ENCODE data around the gene POT1.

POT1 gene

DNA sequence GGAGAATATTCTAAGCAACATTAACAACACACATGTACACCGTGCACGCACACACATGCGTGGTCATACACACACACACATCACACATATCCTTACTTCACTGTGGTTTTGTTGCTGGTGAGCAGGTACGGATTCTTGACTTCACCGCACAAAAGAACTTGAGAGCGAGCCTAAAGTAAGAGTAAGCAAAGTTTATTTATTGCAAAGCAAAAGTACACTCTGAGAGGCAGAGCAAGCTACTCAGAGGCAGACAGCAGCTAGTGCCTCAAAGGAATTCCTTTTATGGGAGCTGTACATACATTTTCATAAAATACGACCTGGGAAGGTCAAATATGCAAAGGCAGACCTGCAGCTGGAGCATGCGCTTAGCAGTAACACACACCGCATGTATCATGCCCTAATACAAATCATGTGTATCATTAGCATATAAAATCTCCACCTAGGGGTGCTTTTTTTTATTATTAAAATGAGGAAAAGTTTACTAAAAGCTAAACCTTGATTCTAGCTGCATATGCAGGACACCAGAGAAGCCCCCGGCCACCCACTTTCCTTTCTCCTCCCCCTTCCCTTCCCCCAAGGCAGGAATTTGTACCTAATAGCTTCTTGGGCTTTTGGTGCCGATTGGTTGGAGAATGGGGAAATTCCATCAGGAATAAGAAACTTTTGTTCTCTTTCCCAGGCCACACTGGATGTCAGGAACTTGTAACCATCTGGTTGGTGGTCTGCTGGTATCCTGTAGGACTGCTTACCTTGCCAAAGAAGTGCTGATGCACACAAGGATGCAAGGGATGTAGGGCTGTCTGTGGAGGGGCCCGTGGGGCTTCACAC lies 147.5 kb downstream of the POT1 start:
- Histone ChIP-seq H3K27me3 (ENCODE audit: low read depth, low read length) (no peaks in the 10 kb centered on the region), H3K4me3 (ENCODE audit: low read length) (no peak overlapping the region), H3K27ac (ENCODE audit: low read length) (no peak overlapping the region), H3K36me3 (replicated peaks; ENCODE audit: low read depth, low read length) (no peaks in the 10 kb centered on the region), H3K9ac (ENCODE audit: low read length) (no peak overlapping the region), H2AFZ (ENCODE audit: low read depth, low read length) (no peak overlapping the region), H4K20me1 (ENCODE audit: insufficient read depth, low read length) (no peaks in the 10 kb centered on the region), H3K79me2 (ENCODE audit: low read length) (no peaks in the 10 kb centered on the region), H3K9me3 (ENCODE audit: insufficient read depth, low read length) (no peaks in the 10 kb centered on the region), H3K4me1 (ENCODE audit: low read length) (no peaks in the 10 kb centered on the region), H3K4me2 (ENCODE audit: low read length) (no peak overlapping the region)
- TF ChIP-seq EZH2phosphoT487 (IDR thresholded peaks at IDR 0.05; ENCODE audit: low read depth): no peak
- TF ChIP-seq, protein P1, sequence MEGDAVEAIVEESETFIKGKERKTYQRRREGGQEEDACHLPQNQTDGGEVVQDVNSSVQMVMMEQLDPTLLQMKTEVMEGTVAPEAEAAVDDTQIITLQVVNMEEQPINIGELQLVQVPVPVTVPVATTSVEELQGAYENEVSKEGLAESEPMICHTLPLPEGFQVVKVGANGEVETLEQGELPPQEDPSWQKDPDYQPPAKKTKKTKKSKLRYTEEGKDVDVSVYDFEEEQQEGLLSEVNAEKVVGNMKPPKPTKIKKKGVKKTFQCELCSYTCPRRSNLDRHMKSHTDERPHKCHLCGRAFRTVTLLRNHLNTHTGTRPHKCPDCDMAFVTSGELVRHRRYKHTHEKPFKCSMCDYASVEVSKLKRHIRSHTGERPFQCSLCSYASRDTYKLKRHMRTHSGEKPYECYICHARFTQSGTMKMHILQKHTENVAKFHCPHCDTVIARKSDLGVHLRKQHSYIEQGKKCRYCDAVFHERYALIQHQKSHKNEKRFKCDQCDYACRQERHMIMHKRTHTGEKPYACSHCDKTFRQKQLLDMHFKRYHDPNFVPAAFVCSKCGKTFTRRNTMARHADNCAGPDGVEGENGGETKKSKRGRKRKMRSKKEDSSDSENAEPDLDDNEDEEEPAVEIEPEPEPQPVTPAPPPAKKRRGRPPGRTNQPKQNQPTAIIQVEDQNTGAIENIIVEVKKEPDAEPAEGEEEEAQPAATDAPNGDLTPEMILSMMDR (IDR thresholded peaks at IDR 0.05; ENCODE audit: low read depth, low read length): no peak

DNA sequence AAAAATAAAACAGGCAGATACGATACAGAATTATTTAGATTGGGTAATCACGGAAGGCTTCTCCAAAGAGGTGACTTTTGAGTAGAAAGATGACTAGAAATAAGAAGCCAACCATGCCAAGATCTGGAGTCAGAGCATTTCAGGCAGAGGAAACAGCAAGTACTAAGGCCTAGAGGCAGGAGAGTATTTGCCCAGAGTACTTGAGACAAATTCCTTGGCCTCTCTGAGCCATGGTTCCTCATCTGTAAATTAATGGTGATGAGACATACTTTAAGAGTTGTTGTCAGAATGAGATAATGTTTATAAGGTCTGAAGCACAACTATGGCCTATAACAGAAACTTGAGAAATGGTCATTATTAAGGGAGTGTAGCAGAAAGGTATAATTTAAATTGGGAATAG lies 148.2 kb downstream of the POT1 start:
- Histone ChIP-seq H3K79me2 (ENCODE audit: low read length) (no peaks in the 10 kb centered on the region), H3K4me1 (ENCODE audit: low read length) (no peaks in the 10 kb centered on the region), H3K9me3 (ENCODE audit: insufficient read depth, low read length) (no peaks in the 10 kb centered on the region), H3K9ac (ENCODE audit: low read length) (no peak overlapping the region), H3K27ac (ENCODE audit: low read length) (no peak overlapping the region), H3K36me3 (replicated peaks; ENCODE audit: low read depth, low read length) (no peaks in the 10 kb centered on the region), H2AFZ (ENCODE audit: low read depth, low read length) (no peak overlapping the region), H3K27me3 (ENCODE audit: low read depth, low read length) (no peaks in the 10 kb centered on the region), H3K4me2 (ENCODE audit: low read length) (no peak overlapping the region), H3K4me3 (ENCODE audit: low read length) (no peak overlapping the region), H4K20me1 (ENCODE audit: insufficient read depth, low read length) (no peaks in the 10 kb centered on the region)
- TF ChIP-seq, protein P1 (IDR thresholded peaks at IDR 0.05; ENCODE audit: low read depth, low read length): no peak
- TF ChIP-seq EZH2phosphoT487 (IDR thresholded peaks at IDR 0.05; ENCODE audit: low read depth): no peak

DNA sequence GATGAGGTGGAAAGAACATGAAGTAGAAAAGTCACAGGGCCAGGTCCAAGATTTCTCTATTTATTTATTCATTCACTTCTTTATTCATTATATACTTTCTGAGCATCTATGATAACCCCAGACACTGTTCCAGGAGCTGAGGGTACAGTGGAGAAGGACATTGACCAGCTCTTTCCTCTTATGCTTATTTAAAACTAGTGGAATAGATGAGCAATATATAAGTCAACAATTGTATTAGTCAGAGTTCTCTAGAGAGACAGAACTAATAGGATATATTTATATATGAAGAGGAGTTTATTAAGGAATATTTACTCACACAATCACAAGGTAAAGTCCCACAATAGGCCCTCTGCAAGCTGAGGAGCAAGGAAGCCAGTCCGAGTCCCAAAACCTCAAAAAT lies 149.0 kb downstream of the POT1 start:
- Histone ChIP-seq H3K79me2 (ENCODE audit: low read length) (no peaks in the 10 kb centered on the region), H4K20me1 (ENCODE audit: insufficient read depth, low read length) (no peaks in the 10 kb centered on the region), H3K4me3 (ENCODE audit: low read length) (no peak overlapping the region), H3K4me1 (ENCODE audit: low read length) (no peaks in the 10 kb centered on the region), H3K9me3 (ENCODE audit: insufficient read depth, low read length) (no peaks in the 10 kb centered on the region), H3K27ac (ENCODE audit: low read length) (no peak overlapping the region), H3K4me2 (ENCODE audit: low read length) (no peak overlapping the region), H2AFZ (ENCODE audit: low read depth, low read length) (no peak overlapping the region), H3K36me3 (replicated peaks; ENCODE audit: low read depth, low read length) (no peaks in the 10 kb centered on the region), H3K9ac (ENCODE audit: low read length) (no peak overlapping the region), H3K27me3 (ENCODE audit: low read depth, low read length) (no peaks in the 10 kb centered on the region)
- TF ChIP-seq, protein P1 (IDR thresholded peaks at IDR 0.05; ENCODE audit: low read depth, low read length): no peak
- no peak for TF ChIP-seq EZH2phosphoT487 (IDR thresholded peaks at IDR 0.05; ENCODE audit: low read depth)

DNA sequence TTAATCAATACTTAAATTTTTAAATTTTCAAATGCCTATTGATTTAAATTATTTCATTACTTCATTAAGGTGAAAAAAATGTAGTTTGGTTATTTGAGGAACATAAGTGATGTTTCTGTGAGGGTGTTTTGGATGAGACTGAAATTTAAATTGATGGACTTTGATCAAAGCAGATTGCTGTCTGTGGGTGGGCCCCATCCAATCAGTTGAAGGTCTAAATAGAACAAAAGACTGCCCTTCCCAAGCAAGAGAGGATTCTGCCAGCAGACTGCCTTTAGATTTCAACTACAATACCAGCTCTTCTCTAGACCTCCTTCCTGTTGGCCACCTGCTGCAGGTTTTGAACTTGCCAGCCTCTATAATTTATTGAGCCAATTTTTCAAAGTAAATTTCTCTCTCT lies 149.6 kb downstream of the POT1 start:
- no peak overlapping the region for H3K9ac ChIP-seq (ENCODE audit: low read length)
- H3K79me2 ChIP-seq (ENCODE audit: low read length): no peaks in the 10 kb centered on the region
- no peaks in the 10 kb centered on the region for H4K20me1 ChIP-seq (ENCODE audit: insufficient read depth, low read length)
- no peaks in the 10 kb centered on the region for H3K9me3 ChIP-seq (ENCODE audit: insufficient read depth, low read length)
- H3K27ac ChIP-seq (ENCODE audit: low read length): no peak overlapping the region
- H3K4me2 ChIP-seq (ENCODE audit: low read length): no peak overlapping the region
- no peaks in the 10 kb centered on the region for H3K36me3 ChIP-seq (replicated peaks; ENCODE audit: low read depth, low read length)
- no peaks in the 10 kb centered on the region for H3K4me1 ChIP-seq (ENCODE audit: low read length)
- H3K27me3 ChIP-seq (ENCODE audit: low read depth, low read length): no peaks in the 10 kb centered on the region
- TF ChIP-seq, protein P1 (IDR thresholded peaks at IDR 0.05; ENCODE audit: low read depth, low read length): no peak
- no peak for TF ChIP-seq EZH2phosphoT487 (IDR thresholded peaks at IDR 0.05; ENCODE audit: low read depth)
- H3K4me3 ChIP-seq (ENCODE audit: low read length): no peak overlapping the region
- no peak overlapping the region for H2AFZ ChIP-seq (ENCODE audit: low read depth, low read length)

Data from OCI-LY3 (cell line).